ENCODE data around the gene UBE2D1. TPM values are rescaled to one million over a fixed set of nuclear protein-coding genes. Genes with fewer than 3 reads are reported as not detected.

UBE2D1 gene
- total and polyA plus RNA-seq, 2 donors (not counting 1 experiment from before 2014, with no cell fraction given): 12.1 to 21.4 TPM

DNA sequence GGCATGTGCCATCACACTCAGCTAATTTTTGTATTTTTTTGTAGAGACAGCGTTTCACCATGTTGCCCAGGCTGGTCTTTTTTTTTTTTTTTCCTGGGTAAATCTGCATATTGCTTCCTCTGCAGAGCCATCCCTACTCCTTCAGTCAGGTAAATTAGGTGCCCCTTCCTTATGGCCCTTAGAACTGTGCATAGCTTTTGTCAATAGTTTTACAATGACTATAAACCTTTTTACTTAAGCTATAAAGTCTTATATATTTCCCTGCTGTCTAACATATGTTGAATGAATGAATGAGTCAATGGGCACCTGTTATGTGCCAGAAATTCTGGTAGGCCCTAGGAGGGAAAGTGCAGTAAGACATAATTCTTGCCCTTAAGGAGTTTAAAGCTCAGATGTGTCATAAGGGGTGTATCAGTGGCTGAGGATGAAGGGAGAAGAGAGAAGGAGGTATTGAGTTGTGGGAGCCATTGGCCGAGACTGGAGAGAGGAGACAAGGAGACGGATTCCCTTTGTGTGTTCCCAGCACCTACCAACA is 30.6 kb upstream of the UBE2D1 start:
- Histone ChIP-seq H3K9me3 (ENCODE audit: control insufficient read depth, insufficient read depth, low read depth, low read length) (no peaks in the 10 kb centered on the region), H3K9ac (ENCODE audit: insufficient read depth, low read length) (no peak overlapping the region), H2AFZ (ENCODE audit: low read length) (no peak overlapping the region), H3K79me2 (ENCODE audit: control insufficient read depth, insufficient read depth, low read length) (no peaks in the 10 kb centered on the region), H3K36me3 (ENCODE audit: control insufficient read depth, insufficient read depth, low read length) (no peaks in the 10 kb centered on the region), H3K4me2 (ENCODE audit: extremely low read depth, insufficient read depth, low read length) (no peak overlapping the region), H3K27ac (ENCODE audit: insufficient read depth, low read length) (no peak overlapping the region), H3K27me3 (ENCODE audit: control insufficient read depth, insufficient read depth, low read length) (no peaks in the 10 kb centered on the region), H4K20me1 (ENCODE audit: control insufficient read depth, extremely low read depth, insufficient read depth, low read length) (no peaks in the 10 kb centered on the region), H3K4me3 (replicated peaks in 1 of 4; ENCODE audit: control extremely low read depth in 1 of 4, insufficient read depth in 1 of 4, low read depth in 3 of 4, low read length in 4 of 4) (no peak overlapping the region), H3K4me1 (ENCODE audit: control insufficient read depth, extremely low read depth, insufficient read depth, low read length) (no peaks in the 10 kb centered on the region)
- DNase-seq (ENCODE audit: low read depth in 2 of 2): no peak
- TF ChIP-seq EZH2 (IDR thresholded peaks at IDR 0.05; ENCODE audit: low read length, missing control alignments): no peak
- TF ChIP-seq, protein P1, sequence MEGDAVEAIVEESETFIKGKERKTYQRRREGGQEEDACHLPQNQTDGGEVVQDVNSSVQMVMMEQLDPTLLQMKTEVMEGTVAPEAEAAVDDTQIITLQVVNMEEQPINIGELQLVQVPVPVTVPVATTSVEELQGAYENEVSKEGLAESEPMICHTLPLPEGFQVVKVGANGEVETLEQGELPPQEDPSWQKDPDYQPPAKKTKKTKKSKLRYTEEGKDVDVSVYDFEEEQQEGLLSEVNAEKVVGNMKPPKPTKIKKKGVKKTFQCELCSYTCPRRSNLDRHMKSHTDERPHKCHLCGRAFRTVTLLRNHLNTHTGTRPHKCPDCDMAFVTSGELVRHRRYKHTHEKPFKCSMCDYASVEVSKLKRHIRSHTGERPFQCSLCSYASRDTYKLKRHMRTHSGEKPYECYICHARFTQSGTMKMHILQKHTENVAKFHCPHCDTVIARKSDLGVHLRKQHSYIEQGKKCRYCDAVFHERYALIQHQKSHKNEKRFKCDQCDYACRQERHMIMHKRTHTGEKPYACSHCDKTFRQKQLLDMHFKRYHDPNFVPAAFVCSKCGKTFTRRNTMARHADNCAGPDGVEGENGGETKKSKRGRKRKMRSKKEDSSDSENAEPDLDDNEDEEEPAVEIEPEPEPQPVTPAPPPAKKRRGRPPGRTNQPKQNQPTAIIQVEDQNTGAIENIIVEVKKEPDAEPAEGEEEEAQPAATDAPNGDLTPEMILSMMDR (conservative IDR thresholded peaks at IDR 0.05 in 1 of 2, IDR thresholded peaks at IDR 0.05 in 1 of 2; ENCODE audit: low read depth in 1 of 2, low read length in 2 of 2): no peak

DNA sequence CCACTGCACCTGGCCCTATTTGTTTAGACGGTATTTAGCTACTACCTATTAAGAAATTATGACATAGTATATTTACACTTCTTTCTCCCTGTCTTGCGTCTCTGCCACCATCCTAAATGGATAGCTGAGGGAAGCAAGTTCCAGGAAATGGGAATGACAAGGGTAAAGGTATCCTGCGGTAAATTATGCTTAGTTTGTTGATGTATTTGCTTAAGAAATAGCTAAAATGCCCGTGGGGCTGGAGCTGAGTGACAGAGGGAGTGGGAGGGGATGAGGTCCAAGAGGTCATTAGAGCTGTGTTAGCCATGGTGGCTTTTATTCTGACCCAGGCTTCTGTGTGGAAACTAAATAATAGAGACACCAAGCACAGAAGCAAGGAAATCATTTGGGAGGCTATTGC is 29.0 kb upstream of the UBE2D1 start:
- Histone ChIP-seq H3K4me3 (replicated peaks in 1 of 4; ENCODE audit: control extremely low read depth in 1 of 4, insufficient read depth in 1 of 4, low read depth in 3 of 4, low read length in 4 of 4) (no peak overlapping the region), H3K4me1 (ENCODE audit: control insufficient read depth, extremely low read depth, insufficient read depth, low read length) (no peaks in the 10 kb centered on the region), H3K27me3 (ENCODE audit: control insufficient read depth, insufficient read depth, low read length) (no peaks in the 10 kb centered on the region), H3K4me2 (ENCODE audit: extremely low read depth, insufficient read depth, low read length) (no peak overlapping the region), H3K9ac (ENCODE audit: insufficient read depth, low read length) (no peak overlapping the region), H4K20me1 (ENCODE audit: control insufficient read depth, extremely low read depth, insufficient read depth, low read length) (no peaks in the 10 kb centered on the region), H3K36me3 (ENCODE audit: control insufficient read depth, insufficient read depth, low read length) (no peaks in the 10 kb centered on the region), H3K27ac (ENCODE audit: insufficient read depth, low read length) (no peak overlapping the region), H3K9me3 (ENCODE audit: control insufficient read depth, insufficient read depth, low read depth, low read length) (no peaks in the 10 kb centered on the region), H3K79me2 (ENCODE audit: control insufficient read depth, insufficient read depth, low read length) (no peaks in the 10 kb centered on the region), H2AFZ (ENCODE audit: low read length) (no peak overlapping the region)
- no peak for TF ChIP-seq EZH2 (IDR thresholded peaks at IDR 0.05; ENCODE audit: low read length, missing control alignments)
- TF ChIP-seq, protein P1 (conservative IDR thresholded peaks at IDR 0.05 in 1 of 2, IDR thresholded peaks at IDR 0.05 in 1 of 2; ENCODE audit: low read depth in 1 of 2, low read length in 2 of 2): no peak
- no peak for DNase-seq (ENCODE audit: low read depth in 2 of 2)

DNA sequence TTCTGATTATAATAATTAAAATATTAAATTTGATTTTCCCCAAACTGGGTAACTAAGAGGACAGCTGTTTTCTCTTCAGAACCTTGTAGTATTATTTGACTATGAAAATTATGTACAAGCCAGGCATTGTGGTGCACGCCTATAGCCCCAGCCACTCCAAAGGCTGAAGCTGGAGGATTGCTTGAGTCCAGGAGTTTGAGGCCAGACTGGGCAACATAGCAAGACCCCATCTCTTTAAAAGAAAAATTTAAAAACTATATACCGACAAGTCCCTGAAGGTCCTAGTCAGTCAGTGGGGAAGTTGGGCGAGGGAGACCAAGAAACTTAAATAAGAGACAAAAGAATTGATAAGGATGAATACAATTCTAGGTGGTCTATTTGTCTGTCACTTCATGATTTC is 27.1 kb upstream of the UBE2D1 start:
- Histone ChIP-seq H3K27me3 (ENCODE audit: control insufficient read depth, insufficient read depth, low read length) (no peaks in the 10 kb centered on the region), H3K9me3 (ENCODE audit: control insufficient read depth, insufficient read depth, low read depth, low read length) (no peaks in the 10 kb centered on the region), H3K9ac (ENCODE audit: insufficient read depth, low read length) (no peak overlapping the region), H3K4me2 (ENCODE audit: extremely low read depth, insufficient read depth, low read length) (no peak overlapping the region), H3K4me1 (ENCODE audit: control insufficient read depth, extremely low read depth, insufficient read depth, low read length) (no peaks in the 10 kb centered on the region), H3K27ac (ENCODE audit: insufficient read depth, low read length) (no peak overlapping the region), H4K20me1 (ENCODE audit: control insufficient read depth, extremely low read depth, insufficient read depth, low read length) (no peaks in the 10 kb centered on the region), H2AFZ (ENCODE audit: low read length) (no peak overlapping the region), H3K36me3 (ENCODE audit: control insufficient read depth, insufficient read depth, low read length) (no peaks in the 10 kb centered on the region), H3K79me2 (ENCODE audit: control insufficient read depth, insufficient read depth, low read length) (no peaks in the 10 kb centered on the region), H3K4me3 (replicated peaks in 1 of 4; ENCODE audit: control extremely low read depth in 1 of 4, insufficient read depth in 1 of 4, low read depth in 3 of 4, low read length in 4 of 4) (no peak overlapping the region)
- no peak for DNase-seq (ENCODE audit: low read depth in 2 of 2)
- TF ChIP-seq EZH2 (IDR thresholded peaks at IDR 0.05; ENCODE audit: low read length, missing control alignments): no peak
- TF ChIP-seq, protein P1 (conservative IDR thresholded peaks at IDR 0.05 in 1 of 2, IDR thresholded peaks at IDR 0.05 in 1 of 2; ENCODE audit: low read depth in 1 of 2, low read length in 2 of 2): no peak

All from fibroblast of lung (primary cell).